ENCODE data around the gene EPYC.
A peak's percentile ranks its signal among the peaks of the same experiment; 100 is the strongest.

EPYC gene

DNA sequence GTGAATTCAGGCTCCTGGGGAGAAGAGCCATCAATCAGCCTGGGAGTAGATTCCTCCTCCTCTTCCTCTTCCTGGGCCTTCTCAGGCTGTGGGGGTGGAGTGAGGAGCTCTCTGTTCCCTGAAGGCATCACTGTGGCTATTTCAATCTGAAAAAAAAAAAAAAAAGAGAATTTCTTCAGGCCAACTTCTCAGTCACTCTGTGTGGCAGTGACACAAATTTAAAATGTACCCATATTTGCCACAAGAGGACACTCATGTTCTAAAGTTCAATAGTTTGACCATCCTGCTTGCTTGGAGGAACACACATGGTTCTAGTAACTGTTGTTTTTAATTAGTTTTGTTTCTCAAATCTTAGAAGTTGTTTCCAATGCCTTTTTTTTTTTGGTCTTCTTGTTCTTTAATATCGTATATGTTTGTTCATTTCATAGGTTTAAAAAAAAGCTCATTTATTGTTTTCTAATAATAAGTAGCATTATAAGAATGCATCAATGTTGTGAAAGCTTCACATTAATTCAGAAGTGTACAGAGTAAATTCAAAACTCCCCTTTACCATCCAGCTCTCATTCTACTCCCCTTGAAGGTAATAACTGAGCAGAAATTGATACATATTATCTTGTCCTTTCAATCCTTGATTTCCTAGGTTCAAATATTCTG is 26.5 kb downstream of the EPYC start:
- POLR2A ChIA-PET: no interaction called here
- Histone ChIP-seq H3K27ac (ENCODE audit: extremely low read depth, low read depth, low read length) (no peak overlapping the region), H3K4me3 (ENCODE audit: low read depth, low read length) (no peak overlapping the region), H3K36me3 (ENCODE audit: control insufficient read depth in 2 of 2, insufficient read depth in 1 of 2, low read length in 2 of 2) (no peaks in the 10 kb centered on the region), H3K9me3 (ENCODE audit: control insufficient read depth, insufficient read depth, low read depth, low read length) (no peaks in the 10 kb centered on the region), H3K4me1 (ENCODE audit: control insufficient read depth, insufficient read depth, low read length) (no peaks in the 10 kb centered on the region)
- TF ChIP-seq ZNF302 (tag by site-specific recombination; IDR thresholded peaks at IDR 0.05; ENCODE audit: low read depth) (no peak), ZNF654 (tag by site-specific recombination; IDR thresholded peaks at IDR 0.05; ENCODE audit: low read depth) (peak; percentile 74)
- CTCF ChIA-PET: interaction anchor here (0.5 to 5.3 kb wide), 43 partner anchors 9 to 1754 kb away, joined by 3 to 84 read pairs (median 4); partner anchors contain the start of genes EPYC and LUM

DNA sequence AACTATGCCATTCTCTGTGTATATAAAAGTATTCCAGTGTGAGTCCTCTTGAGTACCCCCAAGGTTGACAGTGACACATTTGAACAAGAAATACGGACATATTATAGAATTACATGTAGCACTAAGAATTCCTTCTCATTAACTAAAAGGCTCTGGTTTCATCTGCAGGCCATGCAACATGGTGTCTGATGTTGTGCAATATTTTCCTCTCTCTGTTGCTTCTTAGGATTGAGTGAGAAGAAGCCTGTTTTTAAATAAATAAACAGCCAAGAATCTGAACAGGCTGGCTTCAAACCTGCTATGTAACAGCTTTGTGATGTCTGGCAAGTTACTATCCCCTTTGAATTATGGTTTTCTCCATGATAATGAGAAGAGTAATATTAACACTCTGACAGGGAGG is 27.5 kb downstream of the EPYC start:
- TF ChIP-seq ZSCAN16 (tag by site-specific recombination; IDR thresholded peaks at IDR 0.05) (no peak), ZNF514 (tag by site-specific recombination; IDR thresholded peaks at IDR 0.05) (no peak), SCRT1 (tag by site-specific recombination; IDR thresholded peaks at IDR 0.05; ENCODE audit: borderline replicate concordance) (no peak), ZNF2 (tag by site-specific recombination; IDR thresholded peaks at IDR 0.05) (no peak), ZNF202 (tag by site-specific recombination; IDR thresholded peaks at IDR 0.05; ENCODE audit: borderline replicate concordance) (no peak), WT1 (tag by site-specific recombination; IDR thresholded peaks at IDR 0.05) (no peak), SALL2 (tag by site-specific recombination; IDR thresholded peaks at IDR 0.05; ENCODE audit: borderline replicate concordance) (no peak), OVOL3 (tag by site-specific recombination; IDR thresholded peaks at IDR 0.05) (no peak), ZNF274 (IDR thresholded peaks at IDR 0.05; ENCODE audit: low read length) (no peak), ZNF274 (tag by site-specific recombination; IDR thresholded peaks at IDR 0.05; ENCODE audit: borderline replicate concordance) (no peak), ZSCAN23 (tag by site-specific recombination; IDR thresholded peaks at IDR 0.05) (no peak), ZNF785 (tag by site-specific recombination; IDR thresholded peaks at IDR 0.05) (no peak), ZNF621 (tag by site-specific recombination; IDR thresholded peaks at IDR 0.05) (no peak), TCF7L2 (IDR thresholded peaks at IDR 0.05; ENCODE audit: borderline replicate concordance, low read depth, low read length) (no peak)
- TF ChIP-seq, protein P1, sequence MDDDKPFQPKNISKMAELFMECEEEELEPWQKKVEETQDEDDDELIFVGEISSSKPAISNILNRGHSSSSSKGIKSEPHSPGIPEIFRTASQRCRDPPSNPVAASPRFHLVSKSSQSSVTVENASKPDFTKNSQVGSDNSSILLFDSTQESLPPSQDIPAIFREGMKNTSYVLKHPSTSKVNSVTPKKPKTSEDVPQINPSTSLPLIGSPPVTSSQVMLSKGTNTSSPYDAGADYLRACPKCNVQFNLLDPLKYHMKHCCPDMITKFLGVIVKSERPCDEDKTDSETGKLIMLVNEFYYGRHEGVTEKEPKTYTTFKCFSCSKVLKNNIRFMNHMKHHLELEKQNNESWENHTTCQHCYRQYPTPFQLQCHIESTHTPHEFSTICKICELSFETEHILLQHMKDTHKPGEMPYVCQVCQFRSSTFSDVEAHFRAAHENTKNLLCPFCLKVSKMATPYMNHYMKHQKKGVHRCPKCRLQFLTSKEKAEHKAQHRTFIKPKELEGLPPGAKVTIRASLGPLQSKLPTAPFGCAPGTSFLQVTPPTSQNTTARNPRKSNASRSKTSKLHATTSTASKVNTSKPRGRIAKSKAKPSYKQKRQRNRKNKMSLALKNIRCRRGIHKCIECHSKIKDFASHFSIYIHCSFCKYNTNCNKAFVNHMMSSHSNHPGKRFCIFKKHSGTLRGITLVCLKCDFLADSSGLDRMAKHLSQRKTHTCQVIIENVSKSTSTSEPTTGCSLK (tag by site-specific recombination; IDR thresholded peaks at IDR 0.05): no peak
- TF ChIP-seq, protein P2, sequence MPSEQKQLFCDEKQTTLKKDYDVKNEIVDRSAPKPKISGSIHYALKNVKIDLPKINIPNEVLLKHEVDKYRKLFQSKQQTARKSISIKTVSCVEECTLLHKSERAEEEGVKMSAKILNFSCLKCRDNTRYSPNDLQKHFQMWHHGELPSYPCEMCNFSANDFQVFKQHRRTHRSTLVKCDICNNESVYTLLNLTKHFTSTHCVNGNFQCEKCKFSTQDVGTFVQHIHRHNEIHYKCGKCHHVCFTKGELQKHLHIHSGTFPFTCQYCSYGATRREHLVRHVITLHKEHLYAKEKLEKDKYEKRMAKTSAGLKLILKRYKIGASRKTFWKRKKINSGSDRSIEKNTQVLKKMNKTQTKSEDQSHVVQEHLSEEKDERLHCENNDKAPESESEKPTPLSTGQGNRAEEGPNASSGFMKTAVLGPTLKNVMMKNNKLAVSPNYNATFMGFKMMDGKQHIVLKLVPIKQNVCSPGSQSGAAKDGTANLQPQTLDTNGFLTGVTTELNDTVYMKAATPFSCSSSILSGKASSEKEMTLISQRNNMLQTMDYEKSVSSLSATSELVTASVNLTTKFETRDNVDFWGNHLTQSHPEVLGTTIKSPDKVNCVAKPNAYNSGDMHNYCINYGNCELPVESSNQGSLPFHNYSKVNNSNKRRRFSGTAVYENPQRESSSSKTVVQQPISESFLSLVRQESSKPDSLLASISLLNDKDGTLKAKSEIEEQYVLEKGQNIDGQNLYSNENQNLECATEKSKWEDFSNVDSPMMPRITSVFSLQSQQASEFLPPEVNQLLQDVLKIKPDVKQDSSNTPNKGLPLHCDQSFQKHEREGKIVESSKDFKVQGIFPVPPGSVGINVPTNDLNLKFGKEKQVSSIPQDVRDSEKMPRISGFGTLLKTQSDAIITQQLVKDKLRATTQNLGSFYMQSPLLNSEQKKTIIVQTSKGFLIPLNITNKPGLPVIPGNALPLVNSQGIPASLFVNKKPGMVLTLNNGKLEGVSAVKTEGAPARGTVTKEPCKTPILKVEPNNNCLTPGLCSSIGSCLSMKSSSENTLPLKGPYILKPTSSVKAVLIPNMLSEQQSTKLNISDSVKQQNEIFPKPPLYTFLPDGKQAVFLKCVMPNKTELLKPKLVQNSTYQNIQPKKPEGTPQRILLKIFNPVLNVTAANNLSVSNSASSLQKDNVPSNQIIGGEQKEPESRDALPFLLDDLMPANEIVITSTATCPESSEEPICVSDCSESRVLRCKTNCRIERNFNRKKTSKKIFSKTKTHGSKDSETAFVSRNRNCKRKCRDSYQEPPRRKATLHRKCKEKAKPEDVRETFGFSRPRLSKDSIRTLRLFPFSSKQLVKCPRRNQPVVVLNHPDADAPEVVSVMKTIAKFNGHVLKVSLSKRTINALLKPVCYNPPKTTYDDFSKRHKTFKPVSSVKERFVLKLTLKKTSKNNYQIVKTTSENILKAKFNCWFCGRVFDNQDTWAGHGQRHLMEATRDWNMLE (tag by site-specific recombination; conservative IDR thresholded peaks at IDR 0.05; ENCODE audit: low read depth): no peak
- TF ChIP-seq, protein P3, sequence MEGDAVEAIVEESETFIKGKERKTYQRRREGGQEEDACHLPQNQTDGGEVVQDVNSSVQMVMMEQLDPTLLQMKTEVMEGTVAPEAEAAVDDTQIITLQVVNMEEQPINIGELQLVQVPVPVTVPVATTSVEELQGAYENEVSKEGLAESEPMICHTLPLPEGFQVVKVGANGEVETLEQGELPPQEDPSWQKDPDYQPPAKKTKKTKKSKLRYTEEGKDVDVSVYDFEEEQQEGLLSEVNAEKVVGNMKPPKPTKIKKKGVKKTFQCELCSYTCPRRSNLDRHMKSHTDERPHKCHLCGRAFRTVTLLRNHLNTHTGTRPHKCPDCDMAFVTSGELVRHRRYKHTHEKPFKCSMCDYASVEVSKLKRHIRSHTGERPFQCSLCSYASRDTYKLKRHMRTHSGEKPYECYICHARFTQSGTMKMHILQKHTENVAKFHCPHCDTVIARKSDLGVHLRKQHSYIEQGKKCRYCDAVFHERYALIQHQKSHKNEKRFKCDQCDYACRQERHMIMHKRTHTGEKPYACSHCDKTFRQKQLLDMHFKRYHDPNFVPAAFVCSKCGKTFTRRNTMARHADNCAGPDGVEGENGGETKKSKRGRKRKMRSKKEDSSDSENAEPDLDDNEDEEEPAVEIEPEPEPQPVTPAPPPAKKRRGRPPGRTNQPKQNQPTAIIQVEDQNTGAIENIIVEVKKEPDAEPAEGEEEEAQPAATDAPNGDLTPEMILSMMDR (tag by site-specific recombination; IDR thresholded peaks at IDR 0.05): no peak
- no peaks in the 10 kb centered on the region for H3K36me3 ChIP-seq (ENCODE audit: control insufficient read depth in 2 of 2, insufficient read depth in 1 of 2, low read length in 2 of 2)
- H3K9me3 ChIP-seq (ENCODE audit: control insufficient read depth, insufficient read depth, low read depth, low read length): no peaks in the 10 kb centered on the region
- POLR2A ChIA-PET: no interaction called here
- no peak overlapping the region for H3K4me3 ChIP-seq (ENCODE audit: low read depth, low read length)
- CTCF ChIA-PET: interaction anchor here (0.7 to 5.3 kb wide), 10 partner anchors 10 to 389 kb away, joined by 3 to 84 read pairs (median 11); partner anchors contain the start of gene LUM
- H3K27ac ChIP-seq (ENCODE audit: extremely low read depth, low read depth, low read length): no peak overlapping the region
- no peaks in the 10 kb centered on the region for H3K4me1 ChIP-seq (ENCODE audit: control insufficient read depth, insufficient read depth, low read length)

All from HEK293 (cell line).